GM12878 (cell line): ENCODE measurements around the gene SNCB. TPM values are rescaled to one million over a fixed set of nuclear protein-coding genes. Genes with fewer than 3 reads are reported as not detected.

Experiments used
- ATAC-seq: fragments of 200-7000 bp; cut with Tn5 transposase; 3 replicates; pipeline ENCODE4 v1.9.1; 2020; ENCODE audit warnings: mild to moderate bottlenecking, moderate library complexity
- BruUV-seq: library from RNA; stranded (reverse); fragments of 400-500 nt; replicated peaks from 2 replicates; lab custom pipeline; 2021; lab: Mats Ljungman, UMichigan
- CTCF ChIA-PET: fragments of 300-600 bp; sonication (Branson Sonifier 250); formaldehyde crosslinking; extraction: SDS; loops from one replicate; lab custom pipeline; 2021; ENCODE audit warnings: inconsistent platforms; lab: Yijun Ruan, JAX
- POLR2A ChIA-PET: fragments of 350-600 bp; formaldehyde crosslinking; extraction: SDS; loops from one replicate; lab custom pipeline; 2021; ENCODE audit warnings: inconsistent platforms; lab: Charles Lee
- RAD21 ChIA-PET: fragments of 300-600 bp; sonication (Branson Sonifier 250); formaldehyde crosslinking; loops from one replicate; lab custom pipeline; 2023; ENCODE audit warnings: antibody characterized with exemption; ENCODE audit not compliant: unreplicated experiment; lab: Charles Lee
- SMC1A ChIA-PET: fragments of 300-600 bp; sonication (Branson Sonifier 250); formaldehyde crosslinking; loops from one replicate; lab custom pipeline; 2023; ENCODE audit not compliant: unreplicated experiment, uncharacterized antibody; lab: Charles Lee
- DNase-seq: peaks from one replicate; pipeline ENCODE4 v3.0.0-alpha.2; 2011; ENCODE audit warnings: low read depth, low spot score
- FAIRE-seq: peaks from 3 replicates; lab custom pipeline; 2011; peaks lifted over from hg19 to GRCh38; lab: Jason Lieb, UNC
- H2AFZ ChIP-seq: 2 replicates; pipeline ENCODE4 v1.6.0; 2011; ENCODE audit warnings: low read depth, low read length, control low read depth; ENCODE audit not compliant: control insufficient read depth
- H3K27ac ChIP-seq: 2 replicates; pipeline ENCODE4 v1.5.1; 2011; ENCODE audit warnings: control low read depth; ENCODE audit not compliant: control insufficient read depth, insufficient read depth
- H3K27me3 ChIP-seq, 2 experiments: replicated peaks in 1 of 2; 2 replicates each; pipeline versions ENCODE4 v1.6.0 to v1.6.1; 2011; ENCODE audit warnings: low read length in 1 of 2; ENCODE audit not compliant: control insufficient read depth in 2 of 2, insufficient read depth in 2 of 2
- H3K36me3 ChIP-seq, 2 experiments: 2 replicates each; pipeline ENCODE4 v1.5.1; 2011; ENCODE audit warnings: low read length in 1 of 2; ENCODE audit not compliant: control insufficient read depth in 2 of 2, insufficient read depth in 2 of 2
- H3K4me1 ChIP-seq: 2 replicates; pipeline ENCODE4 v1.6.1; 2011; ENCODE audit warnings: mild to moderate bottlenecking, low read length, moderate library complexity, mixed read lengths; ENCODE audit not compliant: control insufficient read depth, insufficient read depth
- H3K4me2 ChIP-seq: 2 replicates; pipeline ENCODE4 v1.6.0; 2011; ENCODE audit warnings: control low read depth; ENCODE audit not compliant: control insufficient read depth, insufficient read depth
- H3K4me3 ChIP-seq: fragments of 200-600 bp; sonication (generic); 2 replicates; pipeline ENCODE4 v1.5.1; 2016
- H3K79me2 ChIP-seq: 2 replicates; pipeline ENCODE4 v1.6.0; 2011; ENCODE audit warnings: low read length; ENCODE audit not compliant: control insufficient read depth, insufficient read depth
- H3K9ac ChIP-seq: 2 replicates; pipeline ENCODE4 v1.8.0; 2011; ENCODE audit warnings: low read length, control low read depth, mixed read lengths; ENCODE audit not compliant: control insufficient read depth, insufficient read depth
- H3K9me3 ChIP-seq: replicated peaks from 3 replicates; pipeline ENCODE4 v1.5.1; 2011; ENCODE audit warnings: mild to moderate bottlenecking, low read length; ENCODE audit not compliant: control insufficient read depth, insufficient read depth
- H4K20me1 ChIP-seq: 2 replicates; pipeline ENCODE4 v1.6.0; 2011; ENCODE audit not compliant: control insufficient read depth, insufficient read depth
- BCLAF1 ChIP-seq: fragments of 450-650 bp; IDR thresholded peaks from 2 replicates; pipeline ENCODE4 v1.6.1; 2017; ENCODE audit warnings: antibody characterized with exemption, mild to moderate bottlenecking, moderate library complexity
- BMI1 ChIP-seq: fragments of 450-650 bp; IDR thresholded peaks from 2 replicates; pipeline ENCODE4 v1.6.1; 2016; ENCODE audit warnings: mild to moderate bottlenecking, moderate library complexity, borderline replicate concordance
- JUND ChIP-seq: IDR thresholded peaks from 2 replicates; pipeline ENCODE4 v1.6.1; 2012; ENCODE audit warnings: low read depth, mild to moderate bottlenecking, low read length, improper control_type of control experiment, moderate library complexity
- MTA2 ChIP-seq: fragments of 450-650 bp; IDR thresholded peaks from 2 replicates; pipeline ENCODE4 v1.6.1; 2016; ENCODE audit warnings: low read depth, mild to moderate bottlenecking, moderate library complexity
- NR2C1 ChIP-seq: fragments of 450-650 bp; IDR thresholded peaks from 2 replicates; pipeline ENCODE4 v1.6.1; 2017; ENCODE audit warnings: antibody characterized with exemption, mild to moderate bottlenecking, moderate library complexity
- NR2C2 ChIP-seq: IDR thresholded peaks from 2 replicates; pipeline ENCODE4 v1.6.1; 2011; ENCODE audit warnings: borderline replicate concordance, low read depth; ENCODE audit not compliant: control insufficient read depth, insufficient read length
- NR2F1 ChIP-seq: fragments of 450-650 bp; conservative IDR thresholded peaks from 2 replicates; pipeline ENCODE4 v1.6.1; 2017; ENCODE audit warnings: mild to moderate bottlenecking
- SPI1 ChIP-seq: IDR thresholded peaks from 2 replicates; pipeline ENCODE4 v1.6.1; 2011; ENCODE audit warnings: low read depth, mild to moderate bottlenecking, low read length, moderate library complexity, borderline replicate concordance; ENCODE audit not compliant: insufficient read depth
- TARDBP ChIP-seq: IDR thresholded peaks from 2 replicates; pipeline ENCODE4 v1.6.1; 2016; ENCODE audit warnings: borderline replicate concordance
- WGBS: methylation state at CpG from one replicate; pipeline ENCODE4 v1.1.6; 2016; ENCODE audit warnings: low lambda C conversion rate; ENCODE audit not compliant: insufficient replicate concordance, insufficient coverage; ENCODE audit errors: missing lambda C conversion rate; 5-methylcytosine and 5-hydroxymethylcytosine counted together
- in situ Hi-C: fragments of 300-500 bp; cut with MboI; formaldehyde crosslinking; loops from 9 replicates; pipeline ENCODE4 v1.14.3; 2018; ENCODE audit warnings: mixed read lengths
- intact Hi-C: fragments of 100-400 bp; cut with micrococcal nuclease; formaldehyde crosslinking; loops from one replicate; pipeline ENCODE4 v1.14.2; 2022; ENCODE audit not compliant: unreplicated experiment
- polyA plus RNA-seq, 11 experiments: library from polyadenylated mRNA; depleted of rRNA in 4 of 11; unstranded in 6 of 11; stranded (reverse) in 5 of 11; fragments of >200 nt; fragmentation: Nextera tagmentation in 4 of 11; fragmentation: Illumina TruSeq in 1 of 11; extraction: Ambion mirVana in 4 of 11; extraction: Trizol in 1 of 11; gene quantifications; 1 replicate in 1 of 11; 2 replicates in 10 of 11; pipeline versions ENCODE4 v1.2.1 to v1.2.3, GENCODE V29; 2011 to 2016; ENCODE audit warnings: inconsistent platforms in 2 of 11, missing spikeins in 2 of 11, low read depth in 1 of 11
- total RNA-seq, 4 experiments: library from RNA; depleted of rRNA in 3 of 4; stranded (reverse); fragments of >200 nt in 3 of 4; fragmentation: Illumina TruSeq in 1 of 4; extraction: Trizol in 1 of 4; gene quantifications; 2 replicates each; pipeline versions ENCODE4 v1.2.1 to v1.2.3, GENCODE V29; 2013 to 2021
- TF ChIP-seq, protein P1 (sequence below): fragments of 450-650 bp; formaldehyde crosslinking; IDR thresholded peaks from 2 replicates; pipeline ENCODE4 v1.4.0; 2022; ENCODE audit warnings: mild to moderate bottlenecking, moderate library complexity

The SNCB gene
- total and polyA plus RNA-seq, 10 of the 15 experiments (the other 5 are each of a cell fraction or from before 2014, with no cell fraction given): 0.75 TPM; not detected in 9

- H3K4me3 ChIP-seq: peak overlapping the region; percentile 25; the same call in 1 of the 2 replicates
- SMC1A ChIA-PET: no interaction called here
- DNase-seq: no peak
- TF ChIP-seq NR2C2 (no peak), BMI1 (0 out of 2 replicates have a peak, but pooled peaks have one; percentile 18)
- TF ChIP-seq, all 136 proteins: peak for 1
- in situ Hi-C loops (no loop called here), intact Hi-C loops (no loop called here)
- Histone ChIP-seq H3K4me2 (peak overlapping the region; percentile 74), H4K20me1 (0 out of 2 replicates have a peak, but pooled peaks cover 3% of the 10 kb centered on the region), H3K4me1 (peaks cover 13% of the 10 kb centered on the region), H3K36me3 (no peaks in the 10 kb centered on the region), H3K9ac (no peak overlapping the region), H3K79me2 (no peaks in the 10 kb centered on the region), H3K9me3 (no peaks in the 10 kb centered on the region; the same call in 2 of the 3 replicates), H2AFZ (peak overlapping the region; percentile 23; the same call in 1 of the 2 replicates), H3K27ac (no peak overlapping the region), H3K27me3 (peaks cover 5 to 10% of the 10 kb centered on the region in 2 experiments)
- ChIA-PET RAD21 (interaction anchor here (0.8 kb wide), 1 partner anchor 16 kb away, joined by 4 read pairs; the partner anchor contains the start of gene TSPAN17), CTCF (no interaction called here), POLR2A (no interaction called here)
- BruUV-seq: no TSS peak
- 16% methylated on average over 20 of the region's 20 CpGs for whole genome bisulfite sequencing
- FAIRE-seq (peak; percentile 69), ATAC-seq (no peak)
Observed at GRCh38 chr5:176630681-176631222, 418 bp upstream of the SNCB start.

- Histone ChIP-seq H3K9ac (no peak overlapping the region), H3K4me2 (no peak overlapping the region), H4K20me1 (0 out of 2 replicates have a peak, but pooled peaks cover 3% of the 10 kb centered on the region), H3K9me3 (no peaks in the 10 kb centered on the region), H3K27ac (no peak overlapping the region), H3K79me2 (no peaks in the 10 kb centered on the region), H3K36me3 (no peaks in the 10 kb centered on the region), H3K4me1 (peaks cover 13% of the 10 kb centered on the region), H3K4me3 (no peak overlapping the region), H2AFZ (no peak overlapping the region), H3K27me3 (peaks cover 7 to 10% of the 10 kb centered on the region in 2 experiments)
- no peak for TF ChIP-seq NR2C1
- no peak for TF ChIP-seq TARDBP
- no peak for TF ChIP-seq MTA2
- no peak for TF ChIP-seq JUND
- no peak for TF ChIP-seq SPI1
- TF ChIP-seq BCLAF1: no peak
- TF ChIP-seq, protein P1, sequence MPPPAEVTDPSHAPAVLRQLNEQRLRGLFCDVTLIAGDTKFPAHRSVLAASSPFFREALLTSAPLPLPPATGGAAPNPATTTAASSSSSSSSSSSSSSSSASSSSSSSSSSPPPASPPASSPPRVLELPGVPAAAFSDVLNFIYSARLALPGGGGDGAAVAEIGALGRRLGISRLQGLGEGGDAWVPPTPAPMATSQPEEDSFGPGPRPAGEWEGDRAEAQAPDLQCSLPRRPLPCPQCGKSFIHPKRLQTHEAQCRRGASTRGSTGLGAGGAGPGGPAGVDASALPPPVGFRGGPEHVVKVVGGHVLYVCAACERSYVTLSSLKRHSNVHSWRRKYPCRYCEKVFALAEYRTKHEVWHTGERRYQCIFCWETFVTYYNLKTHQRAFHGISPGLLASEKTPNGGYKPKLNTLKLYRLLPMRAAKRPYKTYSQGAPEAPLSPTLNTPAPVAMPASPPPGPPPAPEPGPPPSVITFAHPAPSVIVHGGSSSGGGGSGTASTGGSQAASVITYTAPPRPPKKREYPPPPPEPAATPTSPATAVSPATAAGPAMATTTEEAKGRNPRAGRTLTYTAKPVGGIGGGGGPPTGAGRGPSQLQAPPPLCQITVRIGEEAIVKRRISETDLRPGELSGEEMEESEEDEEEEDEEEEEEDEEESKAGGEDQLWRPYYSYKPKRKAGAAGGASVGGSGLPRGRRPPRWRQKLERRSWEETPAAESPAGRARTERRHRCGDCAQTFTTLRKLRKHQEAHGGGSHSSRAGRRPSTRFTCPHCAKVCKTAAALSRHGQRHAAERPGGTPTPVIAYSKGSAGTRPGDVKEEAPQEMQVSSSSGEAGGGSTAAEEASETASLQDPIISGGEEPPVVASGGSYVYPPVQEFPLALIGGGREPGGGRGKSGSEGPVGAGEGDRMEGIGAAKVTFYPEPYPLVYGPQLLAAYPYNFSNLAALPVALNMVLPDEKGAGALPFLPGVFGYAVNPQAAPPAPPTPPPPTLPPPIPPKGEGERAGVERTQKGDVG (CRISPR knock-in tag): no peak
- no peak for TF ChIP-seq NR2F1
- no TSS peak for BruUV-seq
- in situ Hi-C loops (no loop called here), intact Hi-C loops (no loop called here)
- ChIA-PET CTCF (no interaction called here), POLR2A (no interaction called here), RAD21 (no interaction called here), SMC1A (no interaction called here)
- 13% methylated on average over 34 of the region's 34 CpGs for WGBS
- DNase-seq: no peak
- no peak for ATAC-seq
- no peak for FAIRE-seq
Observed at GRCh38 chr5:176629317-176629852, 949 bp downstream of the SNCB start.
